GM18502 (cell line): ENCODE data around the gene C14orf119.

Experiments used
- ATAC-seq: cut with Tn5 transposase; IDR thresholded peaks from one replicate; pipeline ENCODE4 v1.9.1; 2021; ENCODE audit warnings: mild to moderate bottlenecking; ENCODE audit not compliant: unreplicated experiment, poor library complexity

The C14orf119 gene

GRCh38 chr14:23143911-23144310 lies 48.6 kb downstream of the C14orf119 start:
- ATAC-seq = no peak

DNA sequence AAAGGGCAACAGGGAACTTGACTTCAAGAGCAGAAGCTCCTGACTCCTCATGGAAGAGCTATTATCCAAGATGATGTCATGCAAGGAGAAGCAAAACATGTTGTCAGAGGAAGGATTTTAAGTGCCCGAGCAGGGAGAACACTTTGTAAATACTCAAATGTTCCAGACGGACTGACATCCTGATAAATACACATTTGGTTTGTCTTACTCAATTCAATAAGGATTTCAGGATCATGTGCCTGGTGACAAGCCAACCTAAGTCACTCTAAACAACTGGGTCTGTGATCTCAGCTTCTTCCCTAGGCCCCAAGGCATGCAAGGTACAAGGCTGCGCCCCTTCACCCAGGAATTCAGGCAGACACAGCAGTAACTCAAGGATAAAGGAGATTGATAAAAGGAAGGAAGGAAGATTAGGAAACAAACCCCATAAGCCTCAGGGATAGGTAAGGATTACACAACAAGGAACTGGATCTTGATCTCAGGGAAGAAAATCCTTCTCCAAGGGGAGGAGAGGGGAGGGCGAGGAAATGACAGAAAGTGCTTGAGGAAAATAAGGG lies 50.6 kb downstream of the C14orf119 start:
- ATAC-seq = no peak

DNA sequence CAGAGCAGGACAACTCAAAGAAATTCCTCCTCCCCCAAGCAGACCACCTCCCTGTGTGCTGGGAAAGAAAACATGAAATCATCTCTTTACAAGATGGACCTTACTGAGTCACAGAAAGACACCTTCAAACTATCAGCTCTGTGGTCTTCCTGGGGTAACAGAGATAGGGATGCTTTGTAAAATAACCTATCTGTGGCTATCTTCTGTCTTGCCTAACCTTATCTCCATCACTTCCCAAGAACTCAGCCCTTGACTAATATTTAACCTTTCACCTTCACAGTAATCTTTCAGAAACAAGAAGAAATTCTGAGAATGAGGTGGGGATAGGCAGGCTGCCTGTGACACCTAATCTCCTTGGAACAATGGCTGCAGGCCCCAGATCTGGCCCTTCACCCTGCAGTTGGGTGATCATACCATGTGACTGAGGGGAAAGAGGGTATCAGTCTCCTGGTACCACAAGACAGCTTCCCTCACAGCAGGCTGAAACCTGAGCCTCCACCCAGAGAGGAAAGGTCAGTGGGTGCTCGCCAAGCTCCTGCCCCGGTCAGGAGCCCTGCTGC lies 51.1 kb downstream of the C14orf119 start:
- ATAC-seq = no peak

GRCh38 chr14:23146980-23147379 lies 51.7 kb downstream of the C14orf119 start:
- no peak for ATAC-seq

DNA sequence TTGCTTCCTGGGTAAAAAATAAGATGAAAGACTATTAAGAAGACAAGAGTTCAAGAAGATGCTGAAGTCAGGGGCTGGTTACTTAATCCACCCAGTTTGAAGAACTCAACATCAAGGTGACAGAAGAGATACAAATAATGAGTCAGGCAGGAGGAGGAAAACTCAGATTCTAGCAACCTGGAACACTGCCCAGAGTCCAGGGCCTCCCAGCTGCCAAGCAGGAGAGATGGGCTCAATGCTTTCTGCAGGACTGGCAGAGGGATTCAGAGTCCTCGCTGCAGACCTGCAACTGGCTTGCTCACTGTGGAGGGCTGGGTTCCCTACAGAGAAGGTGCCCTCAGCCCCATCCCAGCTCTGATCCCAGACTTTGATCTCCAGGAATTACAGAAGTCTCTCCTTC lies 52.4 kb downstream of the C14orf119 start:
- ATAC-seq = no peak

DNA sequence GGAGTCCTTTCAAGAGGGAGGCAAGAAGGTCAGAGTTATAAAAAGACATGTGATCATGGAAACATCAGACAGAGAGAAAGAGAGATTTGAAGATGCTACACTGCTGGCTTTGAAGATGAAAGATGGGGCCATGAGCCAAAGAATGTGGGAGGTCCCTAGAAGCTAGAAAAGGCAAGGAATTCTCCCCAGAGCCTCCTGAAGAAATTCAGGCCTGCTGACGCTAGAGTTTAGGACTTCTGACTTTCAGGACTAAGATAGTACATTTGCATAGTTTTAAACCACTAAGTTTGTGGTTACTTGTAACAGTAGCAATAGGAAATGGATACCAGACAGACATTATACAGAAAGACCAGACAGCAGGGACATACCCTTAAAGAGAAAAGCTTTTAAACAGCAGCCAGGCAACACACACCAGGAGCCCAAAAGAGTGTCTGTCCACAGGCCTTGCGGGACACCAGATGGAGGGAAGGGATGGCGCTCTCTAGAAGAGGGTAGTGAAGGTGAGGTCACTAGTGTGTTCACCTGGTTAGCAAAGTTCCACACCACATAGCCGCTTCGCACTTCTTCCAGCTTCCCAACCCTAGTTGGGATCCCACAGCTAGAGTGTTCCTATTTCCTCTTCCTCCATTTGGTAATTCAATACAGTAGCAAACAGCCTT lies 53.4 kb downstream of the C14orf119 start:
- ATAC-seq = no peak

- no peak for ATAC-seq
Measured at GRCh38 chr14:23149745-23150144, 54.4 kb downstream of the C14orf119 start.
